ENCODE results near the gene EIF4G3. TPM values are rescaled to one million over a fixed set of nuclear protein-coding genes. Genes with fewer than 3 reads are reported as not detected.

The EIF4G3 gene
- total and polyA plus RNA-seq, 10 of the 15 experiments (the other 5 are each of a cell fraction or from before 2014, with no cell fraction given), result 7.4 to 45.1 (median 29.1) TPM

DNA sequence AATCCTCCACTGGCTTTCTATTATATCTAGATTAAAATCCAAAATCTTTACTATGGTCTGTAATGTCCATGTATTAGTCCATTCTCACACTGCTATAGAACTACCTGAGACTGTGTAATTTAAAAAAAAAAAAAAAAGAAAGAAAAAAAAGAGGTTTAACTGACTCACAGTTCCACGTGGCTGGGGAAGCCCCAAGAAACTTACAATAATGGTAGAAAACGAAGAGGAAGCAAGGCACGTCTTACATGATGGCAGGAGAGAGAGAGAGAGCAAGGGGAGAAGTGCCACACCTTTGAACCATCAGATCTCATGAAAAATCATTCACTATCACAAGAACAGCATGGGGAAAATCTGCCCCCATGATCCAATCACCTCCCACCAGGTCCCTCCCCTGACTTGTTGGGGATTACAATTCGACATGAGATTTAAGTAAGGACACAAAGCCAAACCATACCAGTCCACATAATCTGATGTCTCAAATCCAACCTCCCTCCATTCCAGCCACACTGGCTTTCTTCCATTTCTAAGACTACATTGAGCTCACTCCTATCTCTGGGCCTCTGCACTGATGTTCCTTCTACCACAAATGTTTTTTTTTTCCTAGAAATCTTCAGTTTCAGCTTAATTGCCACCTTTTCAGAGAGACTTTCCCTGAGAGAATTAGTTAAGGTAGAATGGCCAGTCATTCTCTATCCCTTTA is 92.4 kb downstream of the EIF4G3 start:
- SMC1A ChIA-PET (ENCODE audit: uncharacterized antibody, unreplicated experiment), result no interaction called here
- H3K27ac ChIP-seq (ENCODE audit: control insufficient read depth, insufficient read depth), result no peak overlapping the region
- CTCF ChIA-PET, result interaction anchor here (1.3 kb wide), 1 partner anchor 11 kb away, joined by 3 read pairs; no protein-coding TSS in a partner anchor
- RAD21 ChIA-PET (ENCODE audit: unreplicated experiment), result interaction anchor here (0.7 kb wide), 1 partner anchor 95 kb away, joined by 3 read pairs; no protein-coding TSS in a partner anchor
- H3K9ac ChIP-seq (ENCODE audit: control insufficient read depth, insufficient read depth, low read length), result no peak overlapping the region
- H3K4me2 ChIP-seq (ENCODE audit: control insufficient read depth, insufficient read depth), result no peak overlapping the region
- DNase-seq (ENCODE audit: low read depth, low spot score) (no peak), FAIRE-seq (no peak), ATAC-seq (peak; percentile 14; the same call in 2 of the 3 replicates)
- H3K9me3 ChIP-seq (replicated peaks; ENCODE audit: control insufficient read depth, insufficient read depth, low read length), result peaks cover 6% of the 10 kb centered on the region; the same call in 2 of the 3 replicates
- H3K79me2 ChIP-seq (ENCODE audit: control insufficient read depth, insufficient read depth, low read length), result no peaks in the 10 kb centered on the region; the same call in 1 of the 2 replicates
- H3K36me3 ChIP-seq (ENCODE audit: control insufficient read depth in 2 of 2, insufficient read depth in 2 of 2, low read length in 1 of 2), result peaks cover 0 to 12% of the 10 kb centered on the region in 2 experiments; a peak in 3 of 4 replicates
- intact Hi-C loops (cut with micrococcal nuclease; ENCODE audit: unreplicated experiment) (no loop called here), in situ Hi-C loops (cut with MboI) (no loop called here)
- POLR2A ChIA-PET, result no interaction called here
- H3K27me3 ChIP-seq (replicated peaks in 1 of 2; ENCODE audit: control insufficient read depth in 2 of 2, insufficient read depth in 2 of 2, low read length in 1 of 2), result no peaks in the 10 kb centered on the region
- 54% methylated on average over 3 of the region's 4 CpGs for WGBS (ENCODE audit: insufficient coverage, insufficient replicate concordance, low lambda C conversion rate, missing lambda C conversion rate)
- H3K4me3 ChIP-seq, result no peak overlapping the region
- BruUV-seq (replicated peaks), result no TSS peak
- H2AFZ ChIP-seq (ENCODE audit: control insufficient read depth, low read depth, low read length), result no peak overlapping the region
- no peaks in the 10 kb centered on the region for H4K20me1 ChIP-seq (ENCODE audit: control insufficient read depth, insufficient read depth)
- TF ChIP-seq ZNF384 (IDR thresholded peaks at IDR 0.05; ENCODE audit: borderline replicate concordance, low read depth, low read length), result peak; percentile 56; the same call in 1 of the 2 replicates
- TF ChIP-seq HDAC6 (IDR thresholded peaks at IDR 0.05; ENCODE audit: unreplicated experiment), result no peak
- no peaks in the 10 kb centered on the region for H3K4me1 ChIP-seq (ENCODE audit: control insufficient read depth, insufficient read depth, low read length)

DNA sequence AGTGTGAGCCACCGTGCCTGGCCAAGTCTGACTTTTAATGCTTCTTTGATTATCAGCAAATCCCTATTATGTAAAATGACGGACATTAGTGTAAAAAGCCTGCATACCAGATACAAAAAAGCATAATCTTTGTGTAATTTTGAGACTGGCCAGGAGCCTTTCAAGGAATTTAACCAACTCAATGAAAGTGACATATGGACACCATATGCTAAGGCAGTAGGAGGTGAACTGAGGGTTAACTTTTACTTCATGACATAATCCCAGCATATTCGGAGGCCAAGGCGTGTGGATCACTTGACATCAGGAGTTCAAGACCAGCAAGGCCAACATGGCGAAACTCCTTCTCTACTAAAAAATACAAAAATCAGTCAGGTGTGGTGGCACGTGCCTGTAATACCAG is 94.6 kb downstream of the EIF4G3 start:
- Histone ChIP-seq H3K4me2 (ENCODE audit: control insufficient read depth, insufficient read depth) (no peak overlapping the region), H2AFZ (ENCODE audit: control insufficient read depth, low read depth, low read length) (no peak overlapping the region), H3K36me3 (ENCODE audit: control insufficient read depth in 2 of 2, insufficient read depth in 2 of 2, low read length in 1 of 2) (peaks cover 0 to 8% of the 10 kb centered on the region in 2 experiments; a peak in 3 of 4 replicates), H3K79me2 (ENCODE audit: control insufficient read depth, insufficient read depth, low read length) (no peaks in the 10 kb centered on the region; the same call in 1 of the 2 replicates), H3K4me3 (no peak overlapping the region), H4K20me1 (ENCODE audit: control insufficient read depth, insufficient read depth) (no peaks in the 10 kb centered on the region), H3K27me3 (replicated peaks in 1 of 2; ENCODE audit: control insufficient read depth in 2 of 2, insufficient read depth in 2 of 2, low read length in 1 of 2) (no peaks in the 10 kb centered on the region), H3K9me3 (replicated peaks; ENCODE audit: control insufficient read depth, insufficient read depth, low read length) (peaks cover 6% of the 10 kb centered on the region; the same call in 2 of the 3 replicates), H3K4me1 (ENCODE audit: control insufficient read depth, insufficient read depth, low read length) (no peaks in the 10 kb centered on the region), H3K27ac (ENCODE audit: control insufficient read depth, insufficient read depth) (no peak overlapping the region), H3K9ac (ENCODE audit: control insufficient read depth, insufficient read depth, low read length) (no peak overlapping the region)
- BruUV-seq (replicated peaks), result no TSS peak
- WGBS (ENCODE audit: insufficient coverage, insufficient replicate concordance, low lambda C conversion rate, missing lambda C conversion rate), result 98% methylated on average over 6 of the region's 6 CpGs
- ATAC-seq, result no peak
- no peak for FAIRE-seq
- DNase-seq (ENCODE audit: low read depth, low spot score), result no peak
- intact Hi-C loops (cut with micrococcal nuclease; ENCODE audit: unreplicated experiment), result no loop called here
- ChIA-PET SMC1A (ENCODE audit: uncharacterized antibody, unreplicated experiment) (interaction anchor here (0.7 kb wide), 1 partner anchor 80 kb away, joined by 3 read pairs; no protein-coding TSS in a partner anchor), POLR2A (interaction anchor here (0.6 kb wide), 1 partner anchor 24 kb away, joined by 4 read pairs; no protein-coding TSS in a partner anchor), CTCF (no interaction called here), RAD21 (ENCODE audit: unreplicated experiment) (interaction anchor here (0.8 kb wide), 1 partner anchor 113 kb away, joined by 5 read pairs; no protein-coding TSS in a partner anchor)
- in situ Hi-C loops (cut with MboI), result no loop called here
- TF ChIP-seq, protein P1, sequence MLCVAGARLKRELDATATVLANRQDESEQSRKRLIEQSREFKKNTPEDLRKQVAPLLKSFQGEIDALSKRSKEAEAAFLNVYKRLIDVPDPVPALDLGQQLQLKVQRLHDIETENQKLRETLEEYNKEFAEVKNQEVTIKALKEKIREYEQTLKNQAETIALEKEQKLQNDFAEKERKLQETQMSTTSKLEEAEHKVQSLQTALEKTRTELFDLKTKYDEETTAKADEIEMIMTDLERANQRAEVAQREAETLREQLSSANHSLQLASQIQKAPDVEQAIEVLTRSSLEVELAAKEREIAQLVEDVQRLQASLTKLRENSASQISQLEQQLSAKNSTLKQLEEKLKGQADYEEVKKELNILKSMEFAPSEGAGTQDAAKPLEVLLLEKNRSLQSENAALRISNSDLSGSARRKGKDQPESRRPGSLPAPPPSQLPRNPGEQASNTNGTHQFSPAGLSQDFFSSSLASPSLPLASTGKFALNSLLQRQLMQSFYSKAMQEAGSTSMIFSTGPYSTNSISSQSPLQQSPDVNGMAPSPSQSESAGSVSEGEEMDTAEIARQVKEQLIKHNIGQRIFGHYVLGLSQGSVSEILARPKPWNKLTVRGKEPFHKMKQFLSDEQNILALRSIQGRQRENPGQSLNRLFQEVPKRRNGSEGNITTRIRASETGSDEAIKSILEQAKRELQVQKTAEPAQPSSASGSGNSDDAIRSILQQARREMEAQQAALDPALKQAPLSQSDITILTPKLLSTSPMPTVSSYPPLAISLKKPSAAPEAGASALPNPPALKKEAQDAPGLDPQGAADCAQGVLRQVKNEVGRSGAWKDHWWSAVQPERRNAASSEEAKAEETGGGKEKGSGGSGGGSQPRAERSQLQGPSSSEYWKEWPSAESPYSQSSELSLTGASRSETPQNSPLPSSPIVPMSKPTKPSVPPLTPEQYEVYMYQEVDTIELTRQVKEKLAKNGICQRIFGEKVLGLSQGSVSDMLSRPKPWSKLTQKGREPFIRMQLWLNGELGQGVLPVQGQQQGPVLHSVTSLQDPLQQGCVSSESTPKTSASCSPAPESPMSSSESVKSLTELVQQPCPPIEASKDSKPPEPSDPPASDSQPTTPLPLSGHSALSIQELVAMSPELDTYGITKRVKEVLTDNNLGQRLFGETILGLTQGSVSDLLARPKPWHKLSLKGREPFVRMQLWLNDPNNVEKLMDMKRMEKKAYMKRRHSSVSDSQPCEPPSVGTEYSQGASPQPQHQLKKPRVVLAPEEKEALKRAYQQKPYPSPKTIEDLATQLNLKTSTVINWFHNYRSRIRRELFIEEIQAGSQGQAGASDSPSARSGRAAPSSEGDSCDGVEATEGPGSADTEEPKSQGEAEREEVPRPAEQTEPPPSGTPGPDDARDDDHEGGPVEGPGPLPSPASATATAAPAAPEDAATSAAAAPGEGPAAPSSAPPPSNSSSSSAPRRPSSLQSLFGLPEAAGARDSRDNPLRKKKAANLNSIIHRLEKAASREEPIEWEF (IDR thresholded peaks at IDR 0.05; ENCODE audit: insufficient replicate concordance, low read depth, low read length), result no peak
- TF ChIP-seq, protein P2, sequence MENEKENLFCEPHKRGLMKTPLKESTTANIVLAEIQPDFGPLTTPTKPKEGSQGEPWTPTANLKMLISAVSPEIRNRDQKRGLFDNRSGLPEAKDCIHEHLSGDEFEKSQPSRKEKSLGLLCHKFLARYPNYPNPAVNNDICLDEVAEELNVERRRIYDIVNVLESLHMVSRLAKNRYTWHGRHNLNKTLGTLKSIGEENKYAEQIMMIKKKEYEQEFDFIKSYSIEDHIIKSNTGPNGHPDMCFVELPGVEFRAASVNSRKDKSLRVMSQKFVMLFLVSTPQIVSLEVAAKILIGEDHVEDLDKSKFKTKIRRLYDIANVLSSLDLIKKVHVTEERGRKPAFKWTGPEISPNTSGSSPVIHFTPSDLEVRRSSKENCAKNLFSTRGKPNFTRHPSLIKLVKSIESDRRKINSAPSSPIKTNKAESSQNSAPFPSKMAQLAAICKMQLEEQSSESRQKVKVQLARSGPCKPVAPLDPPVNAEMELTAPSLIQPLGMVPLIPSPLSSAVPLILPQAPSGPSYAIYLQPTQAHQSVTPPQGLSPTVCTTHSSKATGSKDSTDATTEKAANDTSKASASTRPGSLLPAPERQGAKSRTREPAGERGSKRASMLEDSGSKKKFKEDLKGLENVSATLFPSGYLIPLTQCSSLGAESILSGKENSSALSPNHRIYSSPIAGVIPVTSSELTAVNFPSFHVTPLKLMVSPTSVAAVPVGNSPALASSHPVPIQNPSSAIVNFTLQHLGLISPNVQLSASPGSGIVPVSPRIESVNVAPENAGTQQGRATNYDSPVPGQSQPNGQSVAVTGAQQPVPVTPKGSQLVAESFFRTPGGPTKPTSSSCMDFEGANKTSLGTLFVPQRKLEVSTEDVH (IDR thresholded peaks at IDR 0.05; ENCODE audit: low read depth, partially characterized antibody), result no peak
- TF ChIP-seq, protein P3, sequence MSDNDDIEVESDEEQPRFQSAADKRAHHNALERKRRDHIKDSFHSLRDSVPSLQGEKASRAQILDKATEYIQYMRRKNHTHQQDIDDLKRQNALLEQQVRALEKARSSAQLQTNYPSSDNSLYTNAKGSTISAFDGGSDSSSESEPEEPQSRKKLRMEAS (IDR thresholded peaks at IDR 0.05; ENCODE audit: low read depth, low read length), result no peak

Measured in GM12878 (cell line).